HEK293 (cell line): ENCODE measurements around the gene C1QTNF4.
A peak's percentile ranks its signal among the peaks of the same experiment; 100 is the strongest.

Source experiments
- BCL11A ChIP-seq: fragments of 450-650 bp; formaldehyde crosslinking; IDR thresholded peaks from 2 replicates; pipeline ENCODE4 v1.5.1; 2016; ENCODE audit warnings: low read depth, missing biosample characterization, missing genetic modification characterization
- FEZF1 ChIP-seq: fragments of 450-650 bp; formaldehyde crosslinking; IDR thresholded peaks from 2 replicates; pipeline ENCODE4 v1.5.1; 2016; ENCODE audit warnings: missing biosample characterization, missing genetic modification characterization
- GLI4 ChIP-seq: fragments of 450-650 bp; formaldehyde crosslinking; IDR thresholded peaks from 2 replicates; pipeline ENCODE4 v1.5.1; 2016; ENCODE audit warnings: missing biosample characterization, missing genetic modification characterization
- IKZF3 ChIP-seq: fragments of 450-650 bp; IDR thresholded peaks from 2 replicates; pipeline ENCODE4 v1.5.0; 2018; ENCODE audit warnings: missing biosample characterization, mild to moderate bottlenecking, missing genetic modification characterization, moderate library complexity
- KLF1 ChIP-seq: fragments of 450-650 bp; formaldehyde crosslinking; IDR thresholded peaks from 2 replicates; pipeline ENCODE4 v1.5.1; 2016; ENCODE audit warnings: missing biosample characterization, missing genetic modification characterization
- SP3 ChIP-seq: fragments of 450-650 bp; formaldehyde crosslinking; IDR thresholded peaks from 2 replicates; pipeline ENCODE4 v1.5.1; 2016; ENCODE audit warnings: missing biosample characterization, missing genetic modification characterization
- TRIM28 ChIP-seq: IDR thresholded peaks from 2 replicates; pipeline ENCODE4 v1.6.1; 2011; ENCODE audit warnings: low read length, control low read depth, borderline replicate concordance
- WT1 ChIP-seq: fragments of 450-650 bp; formaldehyde crosslinking; IDR thresholded peaks from 2 replicates; pipeline ENCODE4 v1.5.1; 2016; ENCODE audit warnings: missing biosample characterization, missing genetic modification characterization
- YY1 ChIP-seq: fragments of 450-650 bp; formaldehyde crosslinking; IDR thresholded peaks from 2 replicates; pipeline ENCODE4 v1.5.1; 2018; ENCODE audit warnings: missing biosample characterization, missing genetic modification characterization
- YY2 ChIP-seq: fragments of 450-650 bp; formaldehyde crosslinking; IDR thresholded peaks from 2 replicates; pipeline ENCODE4 v1.5.1; 2016; ENCODE audit warnings: missing biosample characterization, missing genetic modification characterization
- ZBTB21 ChIP-seq: fragments of 450-650 bp; formaldehyde crosslinking; IDR thresholded peaks from 2 replicates; pipeline ENCODE4 v1.5.1; 2017; ENCODE audit warnings: missing biosample characterization, missing genetic modification characterization
- ZFP3 ChIP-seq: fragments of 450-650 bp; formaldehyde crosslinking; IDR thresholded peaks from 2 replicates; pipeline ENCODE4 v1.5.1; 2016; ENCODE audit warnings: low read depth, missing biosample characterization, missing genetic modification characterization
- ZFP69B ChIP-seq: fragments of 450-650 bp; formaldehyde crosslinking; IDR thresholded peaks from 2 replicates; pipeline ENCODE4 v1.5.1; 2016; ENCODE audit warnings: missing biosample characterization, missing genetic modification characterization
- ZNF138 ChIP-seq: fragments of 450-650 bp; formaldehyde crosslinking; IDR thresholded peaks from 2 replicates; pipeline ENCODE4 v1.5.1; 2016; ENCODE audit warnings: missing biosample characterization, missing genetic modification characterization, borderline replicate concordance
- ZNF221 ChIP-seq: fragments of 450-650 bp; formaldehyde crosslinking; IDR thresholded peaks from 2 replicates; pipeline ENCODE4 v1.5.1; 2017; ENCODE audit warnings: missing biosample characterization, missing genetic modification characterization, borderline replicate concordance
- ZNF266 ChIP-seq: fragments of 450-650 bp; formaldehyde crosslinking; IDR thresholded peaks from 2 replicates; pipeline ENCODE4 v1.5.1; 2016; ENCODE audit warnings: missing biosample characterization, missing genetic modification characterization, low read depth
- ZNF341 ChIP-seq: fragments of 450-650 bp; formaldehyde crosslinking; IDR thresholded peaks from 2 replicates; pipeline ENCODE4; 2016; ENCODE audit warnings: low read depth, missing biosample characterization, missing genetic modification characterization
- ZNF350 ChIP-seq: fragments of 450-650 bp; formaldehyde crosslinking; IDR thresholded peaks from 2 replicates; pipeline ENCODE4 v1.5.0; 2017; ENCODE audit warnings: missing biosample characterization, mild to moderate bottlenecking, missing genetic modification characterization
- ZNF37A ChIP-seq: fragments of 450-650 bp; IDR thresholded peaks from 2 replicates; pipeline ENCODE4 v1.5.1; 2018; ENCODE audit warnings: missing biosample characterization, missing genetic modification characterization
- ZNF548 ChIP-seq: fragments of 450-650 bp; formaldehyde crosslinking; IDR thresholded peaks from 2 replicates; pipeline ENCODE4 v1.5.1; 2016; ENCODE audit warnings: missing biosample characterization, missing genetic modification characterization
- ZNF555 ChIP-seq: fragments of 450-650 bp; formaldehyde crosslinking; conservative IDR thresholded peaks from 2 replicates; pipeline ENCODE4 v1.5.1; 2017; ENCODE audit warnings: missing biosample characterization, mild to moderate bottlenecking, missing genetic modification characterization, inconsistent platforms
- ZNF558 ChIP-seq: fragments of 450-650 bp; formaldehyde crosslinking; IDR thresholded peaks from 2 replicates; pipeline ENCODE4 v1.5.1; 2016; ENCODE audit warnings: missing biosample characterization, missing genetic modification characterization
- ZNF561 ChIP-seq: fragments of 450-650 bp; IDR thresholded peaks from 2 replicates; pipeline ENCODE4 v1.5.1; 2018; ENCODE audit warnings: missing biosample characterization, missing genetic modification characterization, borderline replicate concordance
- ZNF600 ChIP-seq: fragments of 450-650 bp; formaldehyde crosslinking; IDR thresholded peaks from 2 replicates; pipeline ENCODE4 v1.5.1; 2016; ENCODE audit warnings: missing biosample characterization, missing genetic modification characterization
- ZNF624 ChIP-seq: fragments of 450-650 bp; formaldehyde crosslinking; IDR thresholded peaks from 2 replicates; pipeline ENCODE4 v1.5.1; 2017; ENCODE audit warnings: missing biosample characterization, missing genetic modification characterization
- ZNF837 ChIP-seq: fragments of 450-650 bp; formaldehyde crosslinking; IDR thresholded peaks from 2 replicates; pipeline ENCODE4 v1.5.1; 2016; ENCODE audit warnings: missing biosample characterization, missing genetic modification characterization
- ZSCAN23 ChIP-seq: fragments of 450-650 bp; formaldehyde crosslinking; IDR thresholded peaks from 2 replicates; pipeline ENCODE4 v1.5.1; 2016; ENCODE audit warnings: missing biosample characterization, missing genetic modification characterization
- TF ChIP-seq, protein P1 (sequence below): fragments of 450-650 bp; IDR thresholded peaks from 2 replicates; pipeline ENCODE4 v1.5.1; 2018; ENCODE audit warnings: missing biosample characterization, mild to moderate bottlenecking, missing genetic modification characterization
- TF ChIP-seq, protein P2 (sequence below): fragments of 450-650 bp; formaldehyde crosslinking; IDR thresholded peaks from 2 replicates; pipeline ENCODE4 v1.5.1; 2016; ENCODE audit warnings: missing biosample characterization, missing genetic modification characterization
- TF ChIP-seq, protein P3 (sequence below): fragments of 450-650 bp; formaldehyde crosslinking; IDR thresholded peaks from 2 replicates; pipeline ENCODE4 v1.5.0; 2017; ENCODE audit warnings: missing biosample characterization, missing genetic modification characterization, borderline replicate concordance
- TF ChIP-seq, protein P4 (sequence below): fragments of 450-650 bp; formaldehyde crosslinking; IDR thresholded peaks from 2 replicates; pipeline ENCODE4 v1.5.1; 2016; ENCODE audit warnings: missing biosample characterization, missing genetic modification characterization, borderline replicate concordance

C1QTNF4 gene

DNA sequence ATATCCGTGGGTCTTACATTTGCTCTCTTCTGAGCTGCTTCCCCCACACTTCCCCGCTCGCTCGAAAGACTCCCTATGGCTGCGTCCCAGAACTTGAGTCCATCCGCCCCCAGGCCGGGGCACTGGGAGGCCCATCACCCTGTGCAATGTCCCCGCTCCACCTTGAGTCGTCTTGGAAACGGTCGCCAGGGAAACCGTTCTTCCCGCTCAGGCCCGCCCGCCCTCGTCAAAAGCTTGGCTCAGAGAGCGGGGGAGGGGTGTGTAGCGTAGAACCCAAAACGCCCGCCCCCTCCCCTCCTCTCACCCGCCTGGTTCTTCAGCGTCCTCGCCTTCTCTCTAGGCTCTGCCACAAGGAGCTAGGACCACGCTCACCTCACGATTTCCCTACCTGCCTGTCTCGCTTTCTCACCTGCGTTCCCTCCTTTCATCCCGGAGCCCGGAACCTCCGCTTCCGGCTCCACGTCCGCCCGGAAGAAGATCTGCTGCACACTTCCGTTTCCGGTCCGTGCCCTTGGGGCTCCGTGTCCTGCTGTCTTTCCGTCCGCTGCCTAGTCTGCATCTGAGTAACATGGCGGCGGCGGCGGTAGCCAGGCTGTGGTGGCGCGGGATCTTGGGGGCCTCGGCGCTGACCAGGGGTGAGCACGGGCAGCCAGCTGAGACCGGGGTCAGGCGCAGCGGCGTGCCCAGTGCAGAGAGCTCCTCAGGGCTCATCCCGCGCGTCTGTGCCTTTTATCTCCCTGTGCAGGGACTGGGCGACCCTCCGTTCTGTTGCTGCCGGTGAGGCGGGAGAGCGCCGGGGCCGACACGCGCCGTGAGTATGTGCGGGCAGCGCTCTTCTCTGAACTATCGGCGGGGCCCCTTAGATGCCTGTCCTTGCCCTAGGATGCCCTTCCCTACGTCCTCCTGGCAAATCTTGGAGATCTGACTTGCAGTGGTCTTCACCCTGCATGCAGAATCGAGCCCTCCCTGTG, 15.4 kb downstream of the C1QTNF4 start, which contains the start of the genes KBTBD4 and NDUFS3 (continued):
- peak; percentile 100 for TF ChIP-seq ZNF341 (tag by site-specific recombination)
- TF ChIP-seq GLI4 (tag by site-specific recombination): peak; percentile 96
- TF ChIP-seq, protein P1, sequence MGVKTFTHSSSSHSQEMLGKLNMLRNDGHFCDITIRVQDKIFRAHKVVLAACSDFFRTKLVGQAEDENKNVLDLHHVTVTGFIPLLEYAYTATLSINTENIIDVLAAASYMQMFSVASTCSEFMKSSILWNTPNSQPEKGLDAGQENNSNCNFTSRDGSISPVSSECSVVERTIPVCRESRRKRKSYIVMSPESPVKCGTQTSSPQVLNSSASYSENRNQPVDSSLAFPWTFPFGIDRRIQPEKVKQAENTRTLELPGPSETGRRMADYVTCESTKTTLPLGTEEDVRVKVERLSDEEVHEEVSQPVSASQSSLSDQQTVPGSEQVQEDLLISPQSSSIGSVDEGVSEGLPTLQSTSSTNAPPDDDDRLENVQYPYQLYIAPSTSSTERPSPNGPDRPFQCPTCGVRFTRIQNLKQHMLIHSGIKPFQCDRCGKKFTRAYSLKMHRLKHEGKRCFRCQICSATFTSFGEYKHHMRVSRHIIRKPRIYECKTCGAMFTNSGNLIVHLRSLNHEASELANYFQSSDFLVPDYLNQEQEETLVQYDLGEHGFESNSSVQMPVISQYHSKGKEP: no peak
- peak; percentile 98 for TF ChIP-seq YY2
- no peak for TF ChIP-seq IKZF3 (tag by site-specific recombination)
- peak; percentile 52; the same call in 1 of the 2 replicates for TF ChIP-seq FEZF1 (tag by site-specific recombination)
- TF ChIP-seq ZNF221 (tag by site-specific recombination): no peak
- peak; percentile 65; the same call in 1 of the 2 replicates for TF ChIP-seq TRIM28
- no peak for TF ChIP-seq BCL11A (tag by site-specific recombination)
- TF ChIP-seq SP3 (tag by site-specific recombination): peak; percentile 93
- TF ChIP-seq ZNF561 (tag by site-specific recombination): peak; percentile 25; the same call in 1 of the 2 replicates
- no peak for TF ChIP-seq ZNF555
- TF ChIP-seq ZNF837: no peak
- TF ChIP-seq, protein P2, sequence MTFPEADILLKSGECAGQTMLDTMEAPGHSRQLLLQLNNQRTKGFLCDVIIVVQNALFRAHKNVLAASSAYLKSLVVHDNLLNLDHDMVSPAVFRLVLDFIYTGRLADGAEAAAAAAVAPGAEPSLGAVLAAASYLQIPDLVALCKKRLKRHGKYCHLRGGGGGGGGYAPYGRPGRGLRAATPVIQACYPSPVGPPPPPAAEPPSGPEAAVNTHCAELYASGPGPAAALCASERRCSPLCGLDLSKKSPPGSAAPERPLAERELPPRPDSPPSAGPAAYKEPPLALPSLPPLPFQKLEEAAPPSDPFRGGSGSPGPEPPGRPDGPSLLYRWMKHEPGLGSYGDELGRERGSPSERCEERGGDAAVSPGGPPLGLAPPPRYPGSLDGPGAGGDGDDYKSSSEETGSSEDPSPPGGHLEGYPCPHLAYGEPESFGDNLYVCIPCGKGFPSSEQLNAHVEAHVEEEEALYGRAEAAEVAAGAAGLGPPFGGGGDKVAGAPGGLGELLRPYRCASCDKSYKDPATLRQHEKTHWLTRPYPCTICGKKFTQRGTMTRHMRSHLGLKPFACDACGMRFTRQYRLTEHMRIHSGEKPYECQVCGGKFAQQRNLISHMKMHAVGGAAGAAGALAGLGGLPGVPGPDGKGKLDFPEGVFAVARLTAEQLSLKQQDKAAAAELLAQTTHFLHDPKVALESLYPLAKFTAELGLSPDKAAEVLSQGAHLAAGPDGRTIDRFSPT: no peak
- TF ChIP-seq, protein P3, sequence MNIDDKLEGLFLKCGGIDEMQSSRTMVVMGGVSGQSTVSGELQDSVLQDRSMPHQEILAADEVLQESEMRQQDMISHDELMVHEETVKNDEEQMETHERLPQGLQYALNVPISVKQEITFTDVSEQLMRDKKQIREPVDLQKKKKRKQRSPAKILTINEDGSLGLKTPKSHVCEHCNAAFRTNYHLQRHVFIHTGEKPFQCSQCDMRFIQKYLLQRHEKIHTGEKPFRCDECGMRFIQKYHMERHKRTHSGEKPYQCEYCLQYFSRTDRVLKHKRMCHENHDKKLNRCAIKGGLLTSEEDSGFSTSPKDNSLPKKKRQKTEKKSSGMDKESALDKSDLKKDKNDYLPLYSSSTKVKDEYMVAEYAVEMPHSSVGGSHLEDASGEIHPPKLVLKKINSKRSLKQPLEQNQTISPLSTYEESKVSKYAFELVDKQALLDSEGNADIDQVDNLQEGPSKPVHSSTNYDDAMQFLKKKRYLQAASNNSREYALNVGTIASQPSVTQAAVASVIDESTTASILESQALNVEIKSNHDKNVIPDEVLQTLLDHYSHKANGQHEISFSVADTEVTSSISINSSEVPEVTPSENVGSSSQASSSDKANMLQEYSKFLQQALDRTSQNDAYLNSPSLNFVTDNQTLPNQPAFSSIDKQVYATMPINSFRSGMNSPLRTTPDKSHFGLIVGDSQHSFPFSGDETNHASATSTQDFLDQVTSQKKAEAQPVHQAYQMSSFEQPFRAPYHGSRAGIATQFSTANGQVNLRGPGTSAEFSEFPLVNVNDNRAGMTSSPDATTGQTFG: peak; percentile 98
- peak; percentile 96 for TF ChIP-seq YY1 (tag by site-specific recombination)
- no peak; the same call in 1 of the 2 replicates for TF ChIP-seq ZNF624 (tag by site-specific recombination)
- TF ChIP-seq WT1 (tag by site-specific recombination): peak; percentile 82
- TF ChIP-seq ZNF37A: no peak
- TF ChIP-seq ZNF600 (tag by site-specific recombination): peak; percentile 83
- TF ChIP-seq, protein P4, sequence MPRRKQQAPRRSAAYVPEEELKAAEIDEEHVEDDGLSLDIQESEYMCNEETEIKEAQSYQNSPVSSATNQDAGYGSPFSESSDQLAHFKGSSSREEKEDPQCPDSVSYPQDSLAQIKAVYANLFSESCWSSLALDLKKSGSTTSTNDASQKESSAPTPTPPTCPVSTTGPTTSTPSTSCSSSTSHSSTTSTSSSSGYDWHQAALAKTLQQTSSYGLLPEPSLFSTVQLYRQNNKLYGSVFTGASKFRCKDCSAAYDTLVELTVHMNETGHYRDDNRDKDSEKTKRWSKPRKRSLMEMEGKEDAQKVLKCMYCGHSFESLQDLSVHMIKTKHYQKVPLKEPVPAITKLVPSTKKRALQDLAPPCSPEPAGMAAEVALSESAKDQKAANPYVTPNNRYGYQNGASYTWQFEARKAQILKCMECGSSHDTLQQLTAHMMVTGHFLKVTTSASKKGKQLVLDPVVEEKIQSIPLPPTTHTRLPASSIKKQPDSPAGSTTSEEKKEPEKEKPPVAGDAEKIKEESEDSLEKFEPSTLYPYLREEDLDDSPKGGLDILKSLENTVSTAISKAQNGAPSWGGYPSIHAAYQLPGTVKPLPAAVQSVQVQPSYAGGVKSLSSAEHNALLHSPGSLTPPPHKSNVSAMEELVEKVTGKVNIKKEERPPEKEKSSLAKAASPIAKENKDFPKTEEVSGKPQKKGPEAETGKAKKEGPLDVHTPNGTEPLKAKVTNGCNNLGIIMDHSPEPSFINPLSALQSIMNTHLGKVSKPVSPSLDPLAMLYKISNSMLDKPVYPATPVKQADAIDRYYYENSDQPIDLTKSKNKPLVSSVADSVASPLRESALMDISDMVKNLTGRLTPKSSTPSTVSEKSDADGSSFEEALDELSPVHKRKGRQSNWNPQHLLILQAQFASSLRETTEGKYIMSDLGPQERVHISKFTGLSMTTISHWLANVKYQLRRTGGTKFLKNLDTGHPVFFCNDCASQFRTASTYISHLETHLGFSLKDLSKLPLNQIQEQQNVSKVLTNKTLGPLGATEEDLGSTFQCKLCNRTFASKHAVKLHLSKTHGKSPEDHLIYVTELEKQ (tag by site-specific recombination): peak; percentile 95
- TF ChIP-seq ZFP69B: peak; percentile 90
- no peak for TF ChIP-seq ZFP3 (tag by site-specific recombination)
- no peak for TF ChIP-seq ZNF548 (tag by site-specific recombination)
- TF ChIP-seq ZSCAN23 (tag by site-specific recombination): peak; percentile 98
- no peak for TF ChIP-seq ZNF350 (tag by site-specific recombination)
- peak; percentile 86 for TF ChIP-seq ZBTB21
- peak; percentile 55; the same call in 1 of the 2 replicates for TF ChIP-seq ZNF558 (tag by site-specific recombination)
- peak; percentile 85 for TF ChIP-seq KLF1
- TF ChIP-seq ZNF266 (tag by site-specific recombination): no peak
- TF ChIP-seq ZNF138: no peak
